GM18508 (cell line): Measurements from ENCODE around the gene PPFIA3.

Experiments used
- ATAC-seq: cut with Tn5 transposase; IDR thresholded peaks from one replicate; pipeline ENCODE4 v1.9.1; 2021; ENCODE audit warnings: moderate number of reproducible peaks; ENCODE audit not compliant: insufficient read depth, unreplicated experiment

The PPFIA3 gene

GRCh38 chr19:49101160-49101559 is 18.2 kb upstream of the PPFIA3 start:
- no peak for ATAC-seq

GRCh38 chr19:49102303-49102702 is 17.0 kb upstream of the PPFIA3 start:
- no peak for ATAC-seq

- ATAC-seq, result no peak
These were observed 15.8 kb upstream of the PPFIA3 start for GRCh38 chr19:49103331-49104085.

- ATAC-seq, result no peak
These were observed 15.0 kb upstream of the PPFIA3 start for GRCh38 chr19:49104229-49104864.

GRCh38 chr19:49106648-49107135 is 12.7 kb upstream of the PPFIA3 start:
- ATAC-seq, result no peak

GRCh38 chr19:49107625-49108459 is 11.5 kb upstream of the PPFIA3 start:
- no peak for ATAC-seq

GRCh38 chr19:49109051-49109450 is 10.3 kb upstream of the PPFIA3 start:
- no peak for ATAC-seq

- no peak for ATAC-seq
These were observed 9.6 kb upstream of the PPFIA3 start for GRCh38 chr19:49109569-49110233.

GRCh38 chr19:49110567-49110966 is 8.8 kb upstream of the PPFIA3 start:
- no peak for ATAC-seq

GRCh38 chr19:49111218-49111998 is 7.9 kb upstream of the PPFIA3 start:
- ATAC-seq, result no peak

GRCh38 chr19:49113762-49114629 is 5.3 kb upstream of the PPFIA3 start, which contains the start of gene LIN7B:
Gene LIN7B, plus strand, starts transcription at chr19:49114370. Its CDS starts 35 bp downstream, at chr19:49114405.
- ATAC-seq, result no peak

GRCh38 chr19:49114630-49115363 is 4.5 kb upstream of the PPFIA3 start:
- ATAC-seq, result no peak

GRCh38 chr19:49116544-49116943 is 2.8 kb upstream of the PPFIA3 start:
- no peak for ATAC-seq

GRCh38 chr19:49117677-49118564 is 1.4 kb upstream of the PPFIA3 start:
- ATAC-seq, result no peak

- ATAC-seq, result peak; percentile 39
These were observed 556 bp upstream of the PPFIA3 start, which contains the start of gene C19orf73 for GRCh38 chr19:49118565-49119410. Gene C19orf73, minus strand, starts transcription at chr19:49119143. Its CDS starts 121 bp downstream, at chr19:49119022.

- no peak for ATAC-seq
These were observed 960 bp downstream of the PPFIA3 start for GRCh38 chr19:49120325-49120683.
